ENCODE data around the gene APP. TPM values are rescaled to one million over a fixed set of nuclear protein-coding genes. Genes with fewer than 3 reads are reported as not detected.

APP gene
- total RNA-seq, 4 donors from 2014 or later: 197 to 380 (median 296) TPM

- peak; percentile 67 for ATAC-seq (ENCODE audit: low FRiP score)
- no peak for DNase-seq (ENCODE audit: low spot score)
- TF ChIP-seq, protein P1, sequence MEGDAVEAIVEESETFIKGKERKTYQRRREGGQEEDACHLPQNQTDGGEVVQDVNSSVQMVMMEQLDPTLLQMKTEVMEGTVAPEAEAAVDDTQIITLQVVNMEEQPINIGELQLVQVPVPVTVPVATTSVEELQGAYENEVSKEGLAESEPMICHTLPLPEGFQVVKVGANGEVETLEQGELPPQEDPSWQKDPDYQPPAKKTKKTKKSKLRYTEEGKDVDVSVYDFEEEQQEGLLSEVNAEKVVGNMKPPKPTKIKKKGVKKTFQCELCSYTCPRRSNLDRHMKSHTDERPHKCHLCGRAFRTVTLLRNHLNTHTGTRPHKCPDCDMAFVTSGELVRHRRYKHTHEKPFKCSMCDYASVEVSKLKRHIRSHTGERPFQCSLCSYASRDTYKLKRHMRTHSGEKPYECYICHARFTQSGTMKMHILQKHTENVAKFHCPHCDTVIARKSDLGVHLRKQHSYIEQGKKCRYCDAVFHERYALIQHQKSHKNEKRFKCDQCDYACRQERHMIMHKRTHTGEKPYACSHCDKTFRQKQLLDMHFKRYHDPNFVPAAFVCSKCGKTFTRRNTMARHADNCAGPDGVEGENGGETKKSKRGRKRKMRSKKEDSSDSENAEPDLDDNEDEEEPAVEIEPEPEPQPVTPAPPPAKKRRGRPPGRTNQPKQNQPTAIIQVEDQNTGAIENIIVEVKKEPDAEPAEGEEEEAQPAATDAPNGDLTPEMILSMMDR (IDR thresholded peaks at IDR 0.05): no peak
These were observed 21.7 kb downstream of the APP start for GRCh38 chr21:26148840-26149354.

DNA sequence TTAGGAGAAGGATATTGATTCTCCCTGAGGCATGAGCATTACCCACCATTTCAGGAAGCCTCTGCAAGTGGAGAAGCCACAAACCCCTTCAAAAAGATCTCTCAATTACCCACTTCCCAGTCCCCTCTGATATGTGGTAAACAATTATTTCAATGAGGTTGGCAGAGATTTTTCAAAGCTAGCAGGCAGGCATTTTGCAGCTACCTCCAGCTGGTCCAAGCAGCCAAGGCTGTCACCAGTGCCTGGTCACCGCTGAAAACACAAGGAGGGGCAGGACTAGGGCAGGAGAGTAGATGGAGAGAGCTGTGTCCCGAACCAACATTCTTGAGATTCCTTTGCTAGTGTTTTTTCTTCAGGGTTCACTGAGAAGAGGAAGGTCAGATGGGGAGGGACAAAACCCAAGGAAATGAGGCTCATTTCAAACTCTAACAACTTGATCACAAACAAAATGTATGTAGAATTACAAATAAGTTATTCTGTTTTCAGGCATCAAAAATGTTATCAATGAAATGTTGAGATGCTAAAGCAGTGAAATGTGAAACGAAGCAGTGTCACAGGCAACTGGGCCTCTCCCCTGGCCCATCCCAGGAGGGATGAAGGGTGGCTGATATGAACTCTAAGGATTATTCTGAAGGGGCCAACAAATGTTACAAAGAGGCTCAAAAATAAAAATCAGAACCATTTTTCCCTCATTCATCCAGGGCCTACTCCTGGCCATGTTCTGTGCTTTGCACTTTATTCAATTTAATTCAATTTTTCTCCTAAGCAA is 22.3 kb downstream of the APP start:
- DNase-seq (ENCODE audit: low spot score) (no peak), ATAC-seq (ENCODE audit: low FRiP score) (no peak)
- TF ChIP-seq, protein P1 (IDR thresholded peaks at IDR 0.05): no peak

- DNase-seq (ENCODE audit: low spot score): no peak
- ATAC-seq (ENCODE audit: low FRiP score): no peak
- TF ChIP-seq, protein P1 (IDR thresholded peaks at IDR 0.05): no peak
These were observed 23.0 kb downstream of the APP start for GRCh38 chr21:26147535-26147934.

GRCh38 chr21:26146681-26147080 is 23.9 kb downstream of the APP start:
- no peak for ATAC-seq (ENCODE audit: low FRiP score)
- TF ChIP-seq, protein P1 (IDR thresholded peaks at IDR 0.05): no peak

GRCh38 chr21:26144031-26144430 is 26.5 kb downstream of the APP start:
- ATAC-seq (ENCODE audit: low FRiP score) (no peak), DNase-seq (ENCODE audit: low spot score) (no peak)
- TF ChIP-seq, protein P1 (IDR thresholded peaks at IDR 0.05): no peak

More at GRCh38 chr21:26146681-26147080, 23.9 kb downstream of the APP start:
- no peak for DNase-seq (ENCODE audit: low spot score)

- ATAC-seq (ENCODE audit: low FRiP score) (no peak), DNase-seq (ENCODE audit: low spot score) (no peak)
- TF ChIP-seq, protein P1 (IDR thresholded peaks at IDR 0.05): no peak
These were observed 28.2 kb downstream of the APP start for GRCh38 chr21:26142363-26142762.

DNA sequence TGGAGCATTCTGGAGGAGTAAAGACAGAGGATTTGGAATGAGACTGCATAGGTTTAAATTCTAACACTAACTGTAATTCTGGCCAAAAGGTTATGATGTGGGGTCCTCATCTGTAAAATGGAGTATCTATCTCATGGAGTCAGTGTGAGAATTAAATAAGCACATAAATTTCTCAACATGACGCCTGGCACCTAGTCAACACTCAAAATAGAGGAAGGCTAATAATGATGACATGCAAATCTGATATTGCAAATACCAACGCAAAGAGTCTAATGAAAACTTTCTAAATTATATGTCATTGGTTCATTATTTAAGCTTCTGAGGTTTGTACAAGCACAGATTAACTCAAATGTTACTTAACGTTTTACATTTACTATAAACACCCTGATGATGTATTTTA is 29.6 kb downstream of the APP start:
- TF ChIP-seq, protein P1 (IDR thresholded peaks at IDR 0.05): no peak
- ATAC-seq (ENCODE audit: low FRiP score) (no peak), DNase-seq (ENCODE audit: low spot score) (no peak)

Data from omental fat pad (tissue), 4 donors.